HG03159 (cell line): ENCODE data around the gene DNAJC18.

Source experiments
- ATAC-seq: cut with Tn5 transposase; IDR thresholded peaks from one replicate; pipeline ENCODE4 v1.9.1; 2021; ENCODE audit warnings: mild to moderate bottlenecking, moderate library complexity; ENCODE audit not compliant: unreplicated experiment

The DNAJC18 gene

DNA sequence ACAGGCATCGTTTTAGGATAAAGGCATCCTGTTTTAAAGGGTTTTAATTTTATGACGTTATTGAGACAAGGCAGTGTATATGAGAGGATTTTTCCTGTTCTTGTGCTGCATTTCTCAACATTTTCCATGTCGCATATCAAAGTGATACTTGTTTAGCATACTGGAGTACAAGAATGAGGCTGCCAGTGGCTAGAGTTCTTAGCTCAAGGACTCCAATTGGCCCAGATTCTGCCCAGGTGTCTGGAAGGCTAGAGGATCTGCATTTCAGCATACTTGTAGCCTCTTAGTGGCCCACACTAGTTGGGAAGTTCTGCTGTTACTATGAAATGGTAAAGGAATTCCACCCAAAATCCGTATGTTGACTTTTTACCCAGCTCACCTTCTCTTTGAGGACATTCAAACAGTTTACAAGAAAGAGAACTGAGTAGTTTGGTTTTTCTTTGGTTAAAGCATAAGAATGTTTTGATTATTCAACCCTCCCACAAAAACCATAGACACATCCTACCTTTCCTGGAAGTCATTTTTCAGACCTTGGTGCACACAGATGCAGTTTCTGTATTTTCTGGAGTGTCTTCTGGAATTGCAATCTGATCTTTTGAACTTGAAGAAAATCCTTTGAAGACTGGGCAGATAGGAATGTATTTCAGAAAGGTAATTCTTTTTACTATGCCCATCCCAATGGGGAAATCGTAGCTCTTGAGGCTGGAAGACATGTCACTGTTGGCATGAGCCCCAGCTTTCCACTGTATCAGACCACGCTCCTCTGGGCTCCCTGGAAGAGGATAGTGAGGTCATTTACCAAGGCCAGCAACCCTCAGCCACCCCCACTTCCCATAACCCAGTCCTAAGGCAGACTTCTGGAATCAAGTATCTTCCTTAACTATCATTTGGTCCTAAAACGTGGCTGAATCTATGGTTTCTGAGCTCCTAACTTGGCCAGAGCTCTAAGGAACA, 67.6 kb downstream of the DNAJC18 start:
- no peak for ATAC-seq

DNA sequence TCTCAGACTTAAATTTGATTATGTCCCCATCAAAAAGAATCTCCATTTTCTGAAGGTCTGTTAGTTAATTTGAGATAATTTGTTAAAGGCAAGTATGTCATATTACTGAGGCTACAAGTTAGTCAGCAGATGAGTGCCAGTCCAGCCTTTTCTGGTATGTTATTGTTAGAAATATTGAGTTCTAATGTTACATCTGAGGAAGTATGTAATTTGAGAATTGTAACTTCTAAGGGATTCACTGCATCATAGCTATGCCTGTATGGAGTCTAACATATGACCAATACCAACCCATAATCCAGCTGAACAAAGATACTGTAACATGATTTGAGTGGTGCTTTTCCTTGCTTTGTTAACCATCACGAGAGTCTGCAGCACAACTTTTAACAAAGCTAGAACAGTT, 70.1 kb downstream of the DNAJC18 start:
- no peak for ATAC-seq

DNA sequence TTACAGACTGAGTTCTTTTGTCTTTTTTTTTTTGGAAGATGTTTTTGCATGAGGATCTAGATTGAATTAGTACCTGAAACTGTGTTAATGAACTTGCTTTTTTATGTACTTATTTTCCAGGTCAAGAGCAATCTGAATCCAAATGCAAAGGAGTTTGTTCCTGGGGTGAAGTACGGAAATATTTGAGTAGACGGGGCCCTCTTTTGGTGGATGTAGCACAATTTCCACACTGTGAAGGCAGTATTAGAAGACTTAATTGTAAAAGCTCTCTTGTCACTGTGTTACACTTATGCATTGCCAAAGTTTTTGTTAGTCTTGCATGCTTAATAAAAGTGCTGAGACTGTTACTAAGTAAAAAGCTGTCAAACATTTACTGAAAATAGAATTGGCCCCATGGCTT, 70.7 kb downstream of the DNAJC18 start:
- ATAC-seq, result no peak

DNA sequence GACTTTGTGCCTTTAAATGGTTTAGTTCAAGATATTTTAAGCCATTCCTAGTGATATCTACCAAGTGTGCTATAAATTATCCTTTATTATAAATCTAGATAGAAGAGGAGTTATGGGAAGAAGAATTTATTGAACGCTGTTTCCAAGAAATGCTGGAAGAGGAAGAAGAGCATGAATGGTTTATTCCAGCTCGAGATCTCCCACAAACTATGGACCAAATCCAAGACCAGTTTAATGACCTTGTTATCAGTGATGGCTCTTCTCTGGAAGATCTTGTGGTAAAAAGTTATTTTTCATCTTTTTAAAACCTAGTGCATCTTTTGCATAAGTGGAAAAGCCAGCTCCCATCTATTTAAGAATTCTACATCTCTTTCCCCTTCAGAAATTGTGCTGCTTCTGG, 74.9 kb downstream of the DNAJC18 start:
- ATAC-seq, result no peak

DNA sequence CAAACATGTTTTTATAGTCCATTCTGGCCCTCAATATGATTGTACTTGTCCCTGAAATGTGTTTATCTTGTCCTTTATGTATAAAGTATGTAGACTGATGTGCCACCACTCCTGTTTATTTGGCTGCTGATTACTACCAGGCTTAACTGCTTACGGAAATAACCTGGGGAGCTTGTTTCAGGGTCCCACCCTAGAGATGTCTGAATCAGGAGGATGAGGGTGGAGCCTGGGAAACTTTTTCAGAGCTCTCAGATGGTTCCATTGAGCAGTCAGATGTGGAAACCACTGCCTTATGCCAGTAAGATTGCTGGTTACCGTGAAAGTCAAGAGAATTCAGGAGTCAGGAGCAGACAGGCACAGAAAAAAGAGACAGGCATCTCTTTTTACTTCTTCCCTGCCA, 75.4 kb downstream of the DNAJC18 start:
- no peak for ATAC-seq

DNA sequence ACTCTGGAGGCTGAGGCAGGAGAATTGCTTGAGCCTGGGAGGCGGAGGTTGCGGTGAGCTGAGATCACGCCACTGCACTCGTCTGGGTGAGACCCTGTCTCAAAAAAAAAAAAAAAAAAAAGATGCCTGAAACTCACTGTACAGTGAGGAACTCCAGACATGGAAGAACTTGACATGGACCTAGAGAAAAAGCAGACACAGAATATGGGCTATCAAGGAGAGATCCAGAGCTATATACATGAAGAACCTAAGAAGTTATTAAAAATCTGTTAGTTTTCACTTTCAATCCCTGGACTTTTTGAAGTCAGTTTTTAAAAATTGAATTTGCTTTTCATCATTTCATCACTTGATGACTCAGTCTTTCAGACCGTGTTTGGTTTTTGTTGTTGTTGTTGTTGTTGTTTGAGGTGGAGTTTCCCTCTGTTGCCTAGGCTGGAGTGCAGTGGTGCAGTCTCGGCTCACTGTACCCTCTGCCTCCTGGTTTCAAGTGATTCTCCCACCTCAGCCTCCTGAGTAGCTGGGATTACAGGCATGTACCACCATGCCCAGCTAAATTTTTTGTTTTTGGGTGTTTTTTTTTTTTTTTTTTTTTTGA, 77.4 kb downstream of the DNAJC18 start:
- ATAC-seq, result no peak

DNA sequence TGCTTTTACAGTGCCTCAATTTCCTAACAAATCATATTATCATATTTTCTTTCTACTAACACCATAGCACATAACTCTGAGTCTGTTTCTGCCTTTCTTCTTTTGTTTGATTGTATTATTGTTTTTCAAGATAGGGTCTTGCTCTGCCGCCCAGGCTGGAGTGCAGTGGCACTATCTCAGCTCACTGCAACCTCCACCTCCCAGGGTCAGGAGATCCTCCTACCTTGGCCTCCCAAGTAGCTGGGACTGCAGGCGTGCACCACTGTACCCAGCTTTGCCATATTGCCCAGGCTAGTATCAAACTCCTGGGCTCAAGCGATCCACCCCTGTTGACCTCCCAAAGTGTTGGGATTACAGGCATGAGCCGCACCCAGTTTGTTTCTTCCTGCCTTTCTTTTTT, 78.9 kb downstream of the DNAJC18 start:
- ATAC-seq, result no peak
